ENCODE results near the gene UMODL1. TPM values are rescaled to one million over a fixed set of nuclear protein-coding genes. Genes with fewer than 3 reads are reported as not detected.

UMODL1 gene
- polyA plus RNA-seq, 3 donors = 0.04 to 0.31 TPM; not detected in 1

- DNase-seq (ENCODE audit: low read depth in 3 of 3, low spot score in 2 of 3) = no peak
Measured at GRCh38 chr21:42038393-42038792, 32.7 kb upstream of the UMODL1 start.

- DNase-seq (ENCODE audit: low read depth in 3 of 3, low spot score in 2 of 3) = no peak
Measured at GRCh38 chr21:42038826-42039425, 32.2 kb upstream of the UMODL1 start.

GRCh38 chr21:42039470-42039901, 31.6 kb upstream of the UMODL1 start:
- DNase-seq (ENCODE audit: low read depth in 3 of 3, low spot score in 2 of 3) = no peak

- DNase-seq (ENCODE audit: low read depth in 3 of 3, low spot score in 2 of 3) = no peak
Measured at GRCh38 chr21:42039911-42040351, 31.2 kb upstream of the UMODL1 start.

- DNase-seq (ENCODE audit: low read depth in 3 of 3, low spot score in 2 of 3) = no peak
Measured at GRCh38 chr21:42040411-42041180, 30.5 kb upstream of the UMODL1 start.

GRCh38 chr21:42041246-42041645, 29.9 kb upstream of the UMODL1 start:
- DNase-seq (ENCODE audit: low read depth in 3 of 3, low spot score in 2 of 3) = no peak

GRCh38 chr21:42041711-42042110, 29.4 kb upstream of the UMODL1 start:
- no peak for DNase-seq (ENCODE audit: low read depth in 3 of 3, low spot score in 2 of 3)

- no peak for DNase-seq (ENCODE audit: low read depth in 3 of 3, low spot score in 2 of 3)
Measured at GRCh38 chr21:42042651-42043050, 28.5 kb upstream of the UMODL1 start.

GRCh38 chr21:42043201-42043895, 27.8 kb upstream of the UMODL1 start:
- no peak for DNase-seq (ENCODE audit: low read depth in 3 of 3, low spot score in 2 of 3)

- no peak for DNase-seq (ENCODE audit: low read depth in 3 of 3, low spot score in 2 of 3)
Measured at GRCh38 chr21:42043961-42044360, 27.2 kb upstream of the UMODL1 start.

- DNase-seq (ENCODE audit: low read depth in 3 of 3, low spot score in 2 of 3) = no peak
Measured at GRCh38 chr21:42044871-42045495, 26.1 kb upstream of the UMODL1 start.

- DNase-seq (ENCODE audit: low read depth in 3 of 3, low spot score in 2 of 3) = no peak
Measured at GRCh38 chr21:42047821-42048613, 23.1 kb upstream of the UMODL1 start.

GRCh38 chr21:42048870-42049577, 22.1 kb upstream of the UMODL1 start:
- no peak for DNase-seq (ENCODE audit: low read depth in 3 of 3, low spot score in 2 of 3)

GRCh38 chr21:42049578-42050430, 21.3 kb upstream of the UMODL1 start:
- DNase-seq (ENCODE audit: low read depth in 3 of 3, low spot score in 2 of 3) = no peak

- DNase-seq (ENCODE audit: low read depth in 3 of 3, low spot score in 2 of 3) = no peak
Measured at GRCh38 chr21:42051788-42052187, 19.3 kb upstream of the UMODL1 start.

GRCh38 chr21:42055425-42055824, 15.7 kb upstream of the UMODL1 start:
- no peak for DNase-seq (ENCODE audit: low read depth in 3 of 3, low spot score in 2 of 3)

GRCh38 chr21:42056468-42056867, 14.6 kb upstream of the UMODL1 start:
- no peak for DNase-seq (ENCODE audit: low read depth in 3 of 3, low spot score in 2 of 3)

- DNase-seq (ENCODE audit: low read depth in 3 of 3, low spot score in 2 of 3) = no peak
Measured at GRCh38 chr21:42056996-42057689, 14.0 kb upstream of the UMODL1 start.

Measured in right renal cortex interstitium (tissue), 3 donors.